Vagina (tissue), 2 donors: Measurements from ENCODE around the gene TMEM145.

Experiments
- CTCF ChIP-seq, 3 experiments: fragments of 450-650 bp in 2 of 3; fragments of 200-600 bp in 1 of 3; sonication (generic) in 1 of 3; IDR thresholded peaks; one replicate each; pipeline ENCODE4 v1.5.1; 2017 to 2019; ENCODE audit warnings: antibody characterized with exemption in 3 of 3, mild to moderate bottlenecking in 2 of 3, moderate library complexity in 2 of 3
- POLR2A ChIP-seq, 2 donors: fragments of 450-650 bp; IDR thresholded peaks; one replicate each; pipeline ENCODE4 v1.6.1; 2017; ENCODE audit warnings: antibody characterized with exemption in 2 of 2, mild to moderate bottlenecking in 2 of 2, moderate library complexity in 2 of 2

DNA sequence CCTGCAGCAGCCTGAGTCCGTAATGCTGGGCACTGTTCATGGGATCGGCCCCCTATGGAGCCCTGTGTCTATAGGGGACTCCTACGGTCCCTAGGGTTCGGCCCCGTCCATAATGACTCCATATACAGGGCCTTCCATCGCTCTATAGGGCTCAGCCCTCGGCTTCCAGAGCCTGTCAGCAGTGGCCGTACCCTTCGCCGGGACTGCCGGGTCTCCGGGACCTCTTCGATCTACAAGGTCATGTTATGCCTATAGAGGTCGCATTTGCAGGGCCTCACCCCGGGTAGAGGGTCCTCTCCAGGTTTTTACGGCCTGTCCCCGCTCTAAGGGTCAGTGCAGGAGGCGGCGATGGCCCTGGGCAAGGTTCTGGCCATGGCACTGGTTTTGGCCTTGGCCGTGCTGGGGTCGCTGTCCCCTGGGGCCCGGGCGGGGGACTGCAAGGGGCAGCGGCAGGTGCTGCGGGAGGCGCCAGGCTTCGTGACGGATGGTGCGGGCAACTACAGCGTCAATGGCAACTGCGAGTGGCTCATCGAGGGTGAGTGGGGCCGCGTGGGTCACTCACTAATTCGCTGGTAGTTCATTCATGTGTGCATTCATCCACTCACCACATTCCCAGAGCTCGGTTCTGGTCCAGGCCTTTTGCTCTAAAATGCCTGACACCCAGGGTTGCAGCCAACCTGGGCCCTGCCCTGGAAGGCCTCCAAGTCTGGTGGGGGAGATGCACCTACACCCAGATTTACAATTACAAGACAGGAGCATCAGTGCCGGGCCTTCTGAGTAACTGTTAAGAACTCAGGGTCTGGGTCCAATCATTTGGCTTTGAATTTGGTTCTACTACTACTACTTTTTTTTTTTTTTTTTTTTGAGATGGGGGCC lies 13.0 kb downstream of the TMEM145 start:
- no peak for TF ChIP-seq CTCF (IDR thresholded peaks at IDR 0.05)
- TF ChIP-seq POLR2A (IDR thresholded peaks at IDR 0.05) = no peak
